ENCODE measurements around the gene FBXL7. TPM values are rescaled to one million over a fixed set of nuclear protein-coding genes. Genes with fewer than 3 reads are reported as not detected.

Gene FBXL7
- total and polyA plus RNA-seq, 2 donors (not counting 3 experiments of a cell fraction or from before 2014, with no cell fraction given): 23.5 to 32.2 TPM

DNA sequence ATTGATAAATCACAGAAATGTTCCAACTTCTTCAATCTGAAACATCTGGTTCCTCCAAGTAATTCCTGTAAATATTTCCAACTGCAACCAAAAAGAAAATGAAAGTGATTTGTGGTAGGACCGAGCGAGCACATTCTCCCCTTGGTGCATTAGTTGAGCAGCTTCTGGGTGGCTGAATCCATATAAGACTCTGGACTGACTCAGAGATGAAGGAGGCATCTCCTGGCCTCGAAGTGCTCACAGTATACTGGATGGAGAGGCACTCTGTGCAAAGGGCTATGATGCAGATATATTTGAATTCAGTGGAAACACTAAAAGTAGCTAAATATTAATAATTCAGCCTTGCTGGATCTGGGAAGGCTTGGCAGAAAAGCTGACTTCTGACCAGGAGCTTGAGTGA is 414.7 kb downstream of the FBXL7 start:
- dilution Hi-C loops (cut with MboI; ENCODE audit: extremely low pct_ligation_motif_present, low sequenced_read_pairs): no loop called here

More for the DNA sequence above, 414.7 kb downstream of the FBXL7 start:
- Histone ChIP-seq H3K4me3 (replicated peaks in 1 of 3; ENCODE audit: insufficient read depth in 1 of 3, low read depth in 1 of 3, low read length in 3 of 3) (no peak overlapping the region), H4K20me1 (replicated peaks; ENCODE audit: control insufficient read depth, extremely low read depth, insufficient read depth, low read length) (no peaks in the 10 kb centered on the region), H3K79me2 (ENCODE audit: control insufficient read depth, insufficient read depth, low read length) (peaks cover 2% of the 10 kb centered on the region), H2AFZ (ENCODE audit: low read depth, low read length) (no peak overlapping the region), H3K36me3 (ENCODE audit: control insufficient read depth in 2 of 2, extremely low read depth in 1 of 2, insufficient read depth in 2 of 2, low read length in 2 of 2) (no peaks in the 10 kb centered on the region), H3K4me1 (ENCODE audit: control insufficient read depth, extremely low read depth, insufficient read depth, low read length) (no peaks in the 10 kb centered on the region), H3K4me2 (ENCODE audit: insufficient read depth, low read length) (no peak overlapping the region), H3K9me3 (replicated peaks; ENCODE audit: control insufficient read depth, insufficient read depth, low read length) (no peaks in the 10 kb centered on the region), H3K27ac (ENCODE audit: insufficient read depth, low read depth, low read length) (no peak overlapping the region), H3K9me1 (replicated peaks; ENCODE audit: control insufficient read depth, extremely low read depth, insufficient read depth, low read length) (no peaks in the 10 kb centered on the region), H3K27me3 (ENCODE audit: control insufficient read depth in 2 of 2, insufficient read depth in 2 of 2, low read length in 2 of 2) (no peaks in the 10 kb centered on the region), H3K9ac (replicated peaks; ENCODE audit: extremely low read depth, insufficient read depth, low read length) (no peak overlapping the region)
- no TSS peak for BruUV-seq (replicated peaks)
- DNase-seq (ENCODE audit: low read depth, low spot score): no peak
- intact Hi-C loops (cut with micrococcal nuclease): no loop called here
- ChIA-PET CTCF (no interaction called here), POLR2A (no interaction called here)
- no peak for FAIRE-seq
- TF ChIP-seq, protein P1, sequence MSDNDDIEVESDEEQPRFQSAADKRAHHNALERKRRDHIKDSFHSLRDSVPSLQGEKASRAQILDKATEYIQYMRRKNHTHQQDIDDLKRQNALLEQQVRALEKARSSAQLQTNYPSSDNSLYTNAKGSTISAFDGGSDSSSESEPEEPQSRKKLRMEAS (IDR thresholded peaks at IDR 0.05; ENCODE audit: insufficient read depth, insufficient read length): no peak
- TF ChIP-seq POLR2AphosphoS5 (IDR thresholded peaks at IDR 0.05; ENCODE audit: insufficient read depth, low read depth, low read length) (no peak), POLR2A (IDR thresholded peaks at IDR 0.05; ENCODE audit: low read depth, low read length) (no peak), GATA2 (IDR thresholded peaks at IDR 0.05; ENCODE audit: insufficient read depth, insufficient read length, low read depth, low read length) (no peak), FOS (IDR thresholded peaks at IDR 0.05; ENCODE audit: borderline replicate concordance, insufficient read depth, low read length) (no peak), MYC (IDR thresholded peaks at IDR 0.05; ENCODE audit: low read depth, low read length) (no peak), JUN (IDR thresholded peaks at IDR 0.05; ENCODE audit: borderline replicate concordance, insufficient read depth, insufficient read length, low read depth) (no peak), EZH2 (IDR thresholded peaks at IDR 0.05; ENCODE audit: borderline replicate concordance, low read depth, low read length, severe bottlenecking) (no peak), CTCF (IDR thresholded peaks at IDR 0.05; ENCODE audit: extremely low read depth in 1 of 2, insufficient read depth in 1 of 2, low read depth in 1 of 2, low read length in 2 of 2) (no peak)

Measured in endothelial cell of umbilical vein (primary cell).